IPS-20b (cell line): ENCODE results near the gene CFAP157.
A peak's percentile ranks its signal among the peaks of the same experiment; 100 is the strongest.

Experiments
- H3K27ac ChIP-seq: one replicate; pipeline ENCODE4 v1.5.1; 2013; ENCODE audit warnings: low read length
- H3K27me3 ChIP-seq: 2 replicates; pipeline ENCODE4 v1.6.1; 2013; ENCODE audit warnings: mild to moderate bottlenecking, low read length, inconsistent platforms; ENCODE audit not compliant: insufficient read depth
- H3K36me3 ChIP-seq: 2 replicates; pipeline ENCODE4 v1.6.1; 2013; ENCODE audit warnings: low read depth, mild to moderate bottlenecking, inconsistent platforms, low read length, moderate library complexity; ENCODE audit not compliant: insufficient read depth
- H3K4me1 ChIP-seq: 2 replicates; pipeline ENCODE4 v1.6.1; 2013; ENCODE audit warnings: mild to moderate bottlenecking, control low read depth, inconsistent platforms, low read length, moderate library complexity; ENCODE audit not compliant: insufficient read depth
- H3K4me3 ChIP-seq: 2 replicates; pipeline ENCODE4 v1.5.1; 2013; ENCODE audit warnings: mild to moderate bottlenecking, low read length, inconsistent platforms
- H3K9ac ChIP-seq: 2 replicates; pipeline ENCODE4 v1.6.1; 2013; ENCODE audit warnings: low read depth, mild to moderate bottlenecking, inconsistent platforms, low read length, moderate library complexity
- H3K9me3 ChIP-seq: 2 replicates; pipeline ENCODE4 v1.6.1; 2013; ENCODE audit warnings: mild to moderate bottlenecking, low read depth, low read length, inconsistent platforms; ENCODE audit not compliant: insufficient read depth

CFAP157 gene

GRCh38 chr9:127730799-127731410 is 24.1 kb downstream of the CFAP157 start:
- no peak overlapping the region for H3K9ac ChIP-seq
- H3K4me1 ChIP-seq = no peaks in the 10 kb centered on the region
- H3K27ac ChIP-seq = no peak overlapping the region

GRCh38 chr9:127731938-127732337 is 25.1 kb downstream of the CFAP157 start:
- Histone ChIP-seq H3K27me3 (no peaks in the 10 kb centered on the region), H3K9ac (no peak overlapping the region), H3K4me1 (no peaks in the 10 kb centered on the region), H3K27ac (no peak overlapping the region), H3K4me3 (no peak overlapping the region), H3K36me3 (no peaks in the 10 kb centered on the region), H3K9me3 (no peaks in the 10 kb centered on the region)

More at GRCh38 chr9:127730799-127731410, 24.1 kb downstream of the CFAP157 start:
- no peaks in the 10 kb centered on the region for H3K36me3 ChIP-seq
- H3K27me3 ChIP-seq = no peaks in the 10 kb centered on the region
- no peak overlapping the region for H3K4me3 ChIP-seq
- no peaks in the 10 kb centered on the region for H3K9me3 ChIP-seq

GRCh38 chr9:127732444-127732843 is 25.7 kb downstream of the CFAP157 start:
- Histone ChIP-seq H3K27me3 (no peaks in the 10 kb centered on the region), H3K36me3 (no peaks in the 10 kb centered on the region), H3K9ac (no peak overlapping the region), H3K27ac (no peak overlapping the region), H3K9me3 (no peaks in the 10 kb centered on the region), H3K4me1 (no peaks in the 10 kb centered on the region), H3K4me3 (no peak overlapping the region)

GRCh38 chr9:127733614-127734013 is 26.8 kb downstream of the CFAP157 start:
- Histone ChIP-seq H3K27me3 (no peaks in the 10 kb centered on the region), H3K4me1 (no peaks in the 10 kb centered on the region), H3K27ac (no peak overlapping the region), H3K4me3 (no peak overlapping the region), H3K9me3 (no peaks in the 10 kb centered on the region), H3K36me3 (no peaks in the 10 kb centered on the region), H3K9ac (no peak overlapping the region)

GRCh38 chr9:127734247-127734746 is 27.5 kb downstream of the CFAP157 start:
- Histone ChIP-seq H3K4me1 (no peaks in the 10 kb centered on the region), H3K27ac (no peak overlapping the region), H3K9me3 (no peaks in the 10 kb centered on the region), H3K27me3 (no peaks in the 10 kb centered on the region), H3K36me3 (no peaks in the 10 kb centered on the region), H3K4me3 (peak overlapping the region; percentile 83), H3K9ac (peak overlapping the region; percentile 47; the same call in 1 of the 2 replicates)

- peak within 1 kb of the TSS; percentile 83 for H3K4me3 ChIP-seq
- no peak within 1 kb of the TSS for H3K27ac ChIP-seq
- H3K27me3 ChIP-seq = no peaks in the 10 kb centered on the region
- no peaks in the 10 kb centered on the region for H3K9me3 ChIP-seq
- no peaks in the 10 kb centered on the region for H3K36me3 ChIP-seq
- no peaks in the 10 kb centered on the region for H3K4me1 ChIP-seq
- H3K9ac ChIP-seq = peak within 1 kb of the TSS; percentile 47; the same call in 1 of the 2 replicates
These were observed 28.1 kb downstream of the CFAP157 start, which contains the start of gene TOR2A for GRCh38 chr9:127734747-127735529. TSS of gene TOR2A (minus strand) at chr9:127735294. CDS start at chr9:127735270, 24 bp downstream.

- peak overlapping the region; percentile 44; the same call in 1 of the 2 replicates for H3K4me3 ChIP-seq
- H3K27me3 ChIP-seq = no peaks in the 10 kb centered on the region
- H3K4me1 ChIP-seq = no peaks in the 10 kb centered on the region
- no peak overlapping the region; the same call in 1 of the 2 replicates for H3K9ac ChIP-seq
- no peaks in the 10 kb centered on the region for H3K9me3 ChIP-seq
- H3K27ac ChIP-seq = no peak overlapping the region
- no peaks in the 10 kb centered on the region for H3K36me3 ChIP-seq
These were observed 28.9 kb downstream of the CFAP157 start for GRCh38 chr9:127735530-127736185.

GRCh38 chr9:127738666-127739065 is 31.9 kb downstream of the CFAP157 start:
- Histone ChIP-seq H3K36me3 (no peaks in the 10 kb centered on the region), H3K27ac (no peak overlapping the region), H3K9ac (no peak overlapping the region), H3K4me1 (no peaks in the 10 kb centered on the region; the same call in 1 of the 2 replicates), H3K4me3 (no peak overlapping the region), H3K27me3 (no peaks in the 10 kb centered on the region), H3K9me3 (no peaks in the 10 kb centered on the region)

GRCh38 chr9:127739614-127740330 is 33.0 kb downstream of the CFAP157 start:
- no peak overlapping the region for H3K9ac ChIP-seq
- no peak overlapping the region for H3K27ac ChIP-seq
- no peaks in the 10 kb centered on the region for H3K36me3 ChIP-seq
- no peaks in the 10 kb centered on the region for H3K9me3 ChIP-seq
- no peaks in the 10 kb centered on the region for H3K27me3 ChIP-seq
- no peak overlapping the region for H3K4me3 ChIP-seq
- no peaks in the 10 kb centered on the region; the same call in 1 of the 2 replicates for H3K4me1 ChIP-seq

GRCh38 chr9:127741831-127742434 is 35.1 kb downstream of the CFAP157 start:
- Histone ChIP-seq H3K9ac (peak overlapping the region; percentile 66; the same call in 1 of the 2 replicates), H3K27ac (no peak overlapping the region), H3K9me3 (no peaks in the 10 kb centered on the region), H3K27me3 (no peaks in the 10 kb centered on the region), H3K36me3 (no peaks in the 10 kb centered on the region), H3K4me3 (peak overlapping the region; percentile 77), H3K4me1 (no peaks in the 10 kb centered on the region; the same call in 1 of the 2 replicates)
